Measurements from ENCODE around the gene PI4K2A.

GRCh38 chr10:97612386-97612785 lies 28.1 kb upstream of the PI4K2A start:
- TF ChIP-seq POLR2A (IDR thresholded peaks at IDR 0.05; ENCODE audit: low read depth, low read length) (no peak), POLR2AphosphoS5 (IDR thresholded peaks at IDR 0.05; ENCODE audit: low read depth, low read length) (no peak), TAF1 (IDR thresholded peaks at IDR 0.05; ENCODE audit: borderline replicate concordance, low read depth, low read length) (no peak)
